HG02973 (cell line): ENCODE measurements around the gene CCDC88C.

Experiments
- ATAC-seq: cut with Tn5 transposase; IDR thresholded peaks from one replicate; pipeline ENCODE4 v1.9.1; 2021; ENCODE audit warnings: moderate library complexity; ENCODE audit not compliant: unreplicated experiment

The CCDC88C gene

GRCh38 chr14:91295851-91296796 lies 121.5 kb downstream of the CCDC88C start:
- ATAC-seq = no peak

DNA sequence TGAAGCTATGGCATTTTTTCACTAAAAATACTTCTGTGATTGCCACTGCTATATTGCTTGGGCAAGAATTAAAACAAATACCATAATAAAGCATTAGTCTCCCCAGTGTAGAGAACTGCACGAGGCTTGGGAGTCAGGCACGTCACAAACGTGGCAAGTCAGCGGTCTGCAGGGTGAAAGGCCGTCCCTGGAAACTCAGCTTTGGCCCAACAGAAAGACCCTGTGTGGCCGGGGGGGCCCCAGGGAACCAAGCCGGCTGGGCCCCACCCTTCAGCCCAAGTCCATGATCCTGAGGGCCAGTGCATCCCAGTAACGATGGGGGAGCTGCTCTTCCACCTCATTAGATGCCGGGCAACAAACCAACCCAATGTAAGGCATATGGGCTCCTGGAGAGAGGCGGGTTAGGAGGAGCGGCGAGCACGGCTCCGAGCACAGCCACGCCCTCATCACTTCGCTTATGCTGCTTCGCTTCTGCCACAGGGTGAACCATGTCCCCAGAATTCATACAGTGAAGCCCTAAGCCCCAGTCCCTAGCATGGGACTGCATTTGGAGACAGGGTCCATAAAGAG lies 122.3 kb downstream of the CCDC88C start:
- no peak for ATAC-seq

- no peak for ATAC-seq
These were observed 123.5 kb downstream of the CCDC88C start for GRCh38 chr14:91294153-91294552.

DNA sequence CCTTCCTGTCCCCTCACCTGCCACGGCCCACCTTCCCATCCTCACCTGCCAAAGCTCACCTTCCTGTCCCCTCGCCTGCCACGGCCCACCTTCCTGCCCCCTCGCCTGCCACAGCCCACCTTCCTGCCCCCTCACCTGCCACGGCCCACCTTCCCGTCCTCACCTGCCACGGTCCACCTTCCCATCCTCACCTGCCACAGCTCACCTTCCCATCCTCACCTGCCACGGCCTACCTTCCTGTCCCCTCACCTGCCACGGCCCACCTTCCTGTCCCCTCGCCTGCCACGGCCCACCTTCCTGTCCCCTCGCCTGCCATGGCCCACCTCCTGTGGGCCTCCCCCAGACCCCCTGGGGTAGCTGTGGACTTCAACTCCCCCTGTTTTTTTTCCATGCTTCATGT lies 124.3 kb downstream of the CCDC88C start:
- no peak for ATAC-seq

DNA sequence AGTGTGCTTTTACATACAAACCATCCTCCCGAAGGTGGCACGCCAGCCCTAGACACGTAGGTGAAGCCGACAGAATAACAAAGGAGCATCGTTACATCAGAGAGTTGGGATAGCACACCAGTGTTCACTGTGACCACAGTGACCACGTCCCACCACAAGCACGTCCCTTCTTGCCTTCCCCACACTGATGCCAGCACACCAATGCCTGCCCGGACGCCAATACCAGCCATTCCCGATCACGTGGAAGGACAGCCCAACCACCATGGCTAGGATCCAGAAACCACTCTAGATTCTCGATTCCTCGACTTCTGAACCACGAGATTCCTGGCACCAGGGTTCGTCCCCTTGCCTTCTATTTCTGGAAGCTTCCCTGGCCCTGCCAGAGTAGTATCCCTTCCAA lies 125.1 kb downstream of the CCDC88C start:
- no peak for ATAC-seq

- no peak for ATAC-seq
These were observed 125.7 kb downstream of the CCDC88C start for GRCh38 chr14:91291786-91292405.

DNA sequence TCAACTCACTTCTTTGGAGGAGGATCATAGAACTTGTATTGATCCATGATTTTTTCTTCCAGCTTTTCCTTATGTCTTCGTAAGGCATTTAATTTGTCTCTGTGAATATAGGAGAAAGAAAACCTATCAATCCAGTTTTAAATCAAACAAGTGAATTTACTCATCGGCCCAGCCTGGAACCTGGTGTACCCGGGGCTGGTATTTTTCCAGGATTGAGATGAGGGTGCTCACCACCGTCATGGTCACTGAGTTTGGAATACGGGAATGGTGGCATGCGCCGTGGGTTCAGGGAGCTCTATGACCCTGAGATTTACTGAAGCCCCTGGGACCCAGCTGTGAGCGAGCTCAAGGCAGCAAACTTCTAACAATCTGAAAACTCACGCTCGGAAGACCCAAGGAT lies 126.6 kb downstream of the CCDC88C start:
- ATAC-seq = no peak

GRCh38 chr14:91289464-91289863 lies 128.2 kb downstream of the CCDC88C start:
- ATAC-seq = no peak

DNA sequence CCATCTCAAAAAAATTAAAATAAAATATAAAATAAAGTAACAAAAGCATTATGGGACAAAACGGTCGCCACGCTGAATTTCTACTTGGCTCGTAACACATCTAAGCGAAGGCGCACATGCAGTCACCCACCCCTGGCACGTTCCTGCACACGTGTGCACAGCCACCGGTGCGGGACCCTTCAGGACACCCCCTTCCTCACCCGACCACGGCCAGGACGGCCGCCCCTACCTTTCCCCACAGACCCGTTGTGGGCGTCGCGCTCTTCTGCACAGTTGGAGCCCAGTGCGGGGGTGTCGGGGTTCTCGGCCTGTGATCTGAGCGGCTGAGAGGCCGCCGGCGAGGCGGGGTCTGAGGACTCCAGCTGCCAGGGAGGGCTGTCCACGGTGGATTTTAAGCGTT lies 128.7 kb downstream of the CCDC88C start:
- no peak for ATAC-seq

DNA sequence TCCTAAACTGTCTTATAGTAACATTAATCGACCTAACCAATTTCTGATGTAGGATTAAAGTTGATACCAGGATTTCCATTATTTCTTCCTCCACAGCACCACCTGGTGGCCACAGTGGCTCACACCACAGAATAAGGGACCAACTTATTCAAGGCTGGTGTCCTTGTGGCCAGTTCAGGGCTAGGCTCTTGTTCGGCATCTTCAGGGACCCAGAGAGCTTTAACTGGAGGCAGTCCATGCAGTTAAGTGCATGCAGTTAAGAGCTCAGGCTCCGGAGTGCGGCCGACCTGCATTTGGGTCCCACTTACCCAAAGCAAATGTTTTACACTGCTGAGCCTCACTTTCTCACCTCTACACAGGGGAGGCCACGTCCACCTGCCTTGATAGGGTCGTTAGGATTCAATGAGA lies 131.1 kb downstream of the CCDC88C start:
- peak; percentile 62 for ATAC-seq

GRCh38 chr14:91284791-91285548 lies 132.7 kb downstream of the CCDC88C start:
- no peak for ATAC-seq

DNA sequence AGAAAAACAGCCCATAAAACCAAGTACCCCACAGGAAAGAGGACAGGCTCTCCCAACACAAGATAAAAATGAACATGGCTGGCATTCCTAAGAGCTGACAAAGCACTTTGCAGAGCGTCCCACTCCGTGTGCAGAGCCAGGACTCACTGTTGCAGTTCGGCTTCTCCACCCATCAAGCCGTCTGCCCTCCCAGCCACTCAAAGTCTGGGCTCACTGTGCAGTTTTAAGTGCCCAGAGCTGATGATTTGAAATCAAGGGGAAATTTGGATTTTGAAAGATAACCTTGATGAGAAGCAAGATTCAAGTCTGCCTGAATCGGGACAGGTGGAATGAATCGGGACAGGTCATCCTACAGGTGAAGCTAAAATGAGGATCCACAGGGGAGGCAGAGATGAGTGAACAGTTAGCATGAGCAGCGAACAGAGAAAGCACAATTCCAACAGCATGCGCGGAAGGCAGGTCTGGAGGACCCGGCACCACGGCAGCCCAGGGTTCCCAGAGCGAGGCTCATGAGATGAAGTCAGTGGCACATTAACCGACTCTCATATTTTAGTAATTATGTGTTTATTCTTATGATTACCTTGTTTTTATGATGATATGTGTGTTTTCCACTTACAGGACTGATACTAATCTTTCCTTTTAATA lies 133.4 kb downstream of the CCDC88C start:
- no peak for ATAC-seq

- no peak for ATAC-seq
These were observed 134.0 kb downstream of the CCDC88C start for GRCh38 chr14:91283666-91284065.

- no peak for ATAC-seq
These were observed 134.5 kb downstream of the CCDC88C start for GRCh38 chr14:91282954-91283645.

DNA sequence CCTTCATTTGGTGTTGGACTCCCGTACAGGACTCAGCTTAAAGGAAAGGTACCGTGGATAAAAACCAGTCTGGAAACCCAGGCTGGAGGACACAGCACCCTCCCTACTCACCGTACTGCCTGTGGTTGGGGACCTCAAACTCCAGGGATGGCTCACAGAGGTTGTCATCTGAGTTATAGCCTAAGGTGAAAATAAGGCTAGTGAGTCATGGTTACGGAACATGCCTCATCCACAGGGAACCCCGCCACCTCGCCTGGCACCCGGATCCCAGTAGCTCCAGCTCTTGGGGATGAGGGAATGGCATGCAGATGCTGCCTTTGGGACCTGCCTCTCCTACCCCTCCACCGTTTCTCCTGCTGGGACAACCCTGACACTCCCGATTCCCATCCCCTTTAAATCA lies 136.3 kb downstream of the CCDC88C start:
- no peak for ATAC-seq

DNA sequence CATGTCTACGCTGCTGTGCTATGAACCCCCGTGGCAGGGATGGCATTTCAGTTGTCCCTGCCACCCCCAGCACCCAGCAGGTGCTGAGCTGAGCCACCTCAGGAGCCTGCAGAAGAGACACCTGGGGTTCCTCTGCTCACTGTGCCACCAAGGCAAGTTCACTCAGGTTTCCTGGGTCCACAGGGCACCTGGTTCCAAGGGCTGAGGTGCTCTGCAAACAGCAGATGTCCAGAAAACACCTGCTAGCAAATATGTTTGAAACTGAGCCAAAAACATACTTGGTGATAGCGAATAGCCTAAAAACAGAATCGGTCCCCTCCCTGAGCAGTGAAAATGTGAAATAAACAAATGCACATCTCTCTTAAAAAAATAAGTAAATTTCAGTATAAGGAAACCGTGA lies 137.5 kb downstream of the CCDC88C start:
- no peak for ATAC-seq

GRCh38 chr14:91279354-91279753 lies 138.3 kb downstream of the CCDC88C start:
- no peak for ATAC-seq

DNA sequence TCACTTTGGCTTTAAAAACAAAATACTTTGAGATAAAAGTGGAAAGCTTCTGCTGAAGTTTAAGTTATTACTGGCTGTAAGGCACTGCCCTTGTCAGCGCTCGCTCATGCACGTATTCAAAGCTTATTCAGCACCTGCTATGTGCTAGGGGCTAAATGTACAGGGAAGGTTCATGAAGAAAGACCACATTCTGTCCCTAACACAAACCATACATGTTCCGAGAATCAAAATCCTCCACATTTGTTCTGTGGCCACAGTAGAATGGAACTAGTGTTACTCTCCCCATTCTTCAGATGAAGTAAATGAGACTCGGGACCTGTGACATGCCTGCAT lies 139.3 kb downstream of the CCDC88C start:
- no peak for ATAC-seq

- ATAC-seq = no peak
These were observed 139.9 kb downstream of the CCDC88C start for GRCh38 chr14:91277546-91278382.
